Kidney glomerular epithelial cell (primary cell): Measurements from ENCODE around the gene TOX2.

Experiments used
- DNase-seq: peaks from one replicate; lab custom pipeline; 2025; lab: John Stamatoyannopoulos, UW

The TOX2 gene, protein sequence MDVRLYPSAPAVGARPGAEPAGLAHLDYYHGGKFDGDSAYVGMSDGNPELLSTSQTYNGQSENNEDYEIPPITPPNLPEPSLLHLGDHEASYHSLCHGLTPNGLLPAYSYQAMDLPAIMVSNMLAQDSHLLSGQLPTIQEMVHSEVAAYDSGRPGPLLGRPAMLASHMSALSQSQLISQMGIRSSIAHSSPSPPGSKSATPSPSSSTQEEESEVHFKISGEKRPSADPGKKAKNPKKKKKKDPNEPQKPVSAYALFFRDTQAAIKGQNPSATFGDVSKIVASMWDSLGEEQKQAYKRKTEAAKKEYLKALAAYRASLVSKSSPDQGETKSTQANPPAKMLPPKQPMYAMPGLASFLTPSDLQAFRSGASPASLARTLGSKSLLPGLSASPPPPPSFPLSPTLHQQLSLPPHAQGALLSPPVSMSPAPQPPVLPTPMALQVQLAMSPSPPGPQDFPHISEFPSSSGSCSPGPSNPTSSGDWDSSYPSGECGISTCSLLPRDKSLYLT

GRCh38 chr20:43914311-43915210, at the start of gene TOX2:
Gene TOX2, plus strand, starts transcription at chr20:43914852. Its CDS starts 40 bp downstream, at chr20:43914892.
- no peak for DNase-seq

DNA sequence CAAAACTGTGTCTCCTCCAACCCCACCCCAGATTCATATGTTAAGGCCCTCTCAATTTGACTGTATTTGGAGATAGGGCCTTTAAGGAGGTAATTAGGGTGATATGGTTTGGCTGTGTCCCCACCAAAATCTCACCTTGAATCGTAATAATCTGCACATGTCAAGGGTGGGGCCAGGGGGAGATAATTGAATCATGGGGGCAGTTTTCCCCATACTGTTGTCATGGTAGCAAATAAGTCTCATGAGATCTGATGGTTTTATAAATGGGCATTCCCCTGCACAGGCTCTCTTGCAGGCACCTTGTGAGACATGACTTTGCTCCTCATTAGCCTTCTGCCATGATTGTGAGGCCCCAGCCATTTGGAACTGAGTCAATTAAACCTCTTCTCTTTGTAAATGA, 46.6 kb upstream of the TOX2 start:
- no peak for DNase-seq

DNA sequence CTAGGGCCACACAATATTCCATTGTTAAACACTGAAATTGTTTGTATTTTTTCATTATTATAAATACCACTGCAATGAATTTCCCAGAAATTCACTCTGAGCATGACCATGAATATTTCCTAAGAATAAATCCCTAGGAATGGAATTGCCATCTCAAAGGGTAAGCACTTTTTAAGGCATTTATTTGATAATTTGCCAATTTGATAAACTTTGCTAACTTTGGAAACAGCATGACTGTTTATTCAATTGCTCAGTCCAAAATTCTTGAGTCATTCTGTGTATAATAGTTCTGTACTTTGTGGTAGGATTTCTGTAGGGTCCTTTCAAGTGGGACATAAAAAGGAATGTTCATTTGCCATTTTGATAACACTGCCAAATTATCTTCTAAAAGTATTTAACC, 44.2 kb upstream of the TOX2 start:
- DNase-seq: no peak

GRCh38 chr20:43878776-43879175, 35.9 kb upstream of the TOX2 start:
- no peak for DNase-seq

- no peak for DNase-seq
Measured at GRCh38 chr20:43893930-43894329, 20.7 kb upstream of the TOX2 start.

GRCh38 chr20:43894491-43894890, 20.2 kb upstream of the TOX2 start:
- no peak for DNase-seq

DNA sequence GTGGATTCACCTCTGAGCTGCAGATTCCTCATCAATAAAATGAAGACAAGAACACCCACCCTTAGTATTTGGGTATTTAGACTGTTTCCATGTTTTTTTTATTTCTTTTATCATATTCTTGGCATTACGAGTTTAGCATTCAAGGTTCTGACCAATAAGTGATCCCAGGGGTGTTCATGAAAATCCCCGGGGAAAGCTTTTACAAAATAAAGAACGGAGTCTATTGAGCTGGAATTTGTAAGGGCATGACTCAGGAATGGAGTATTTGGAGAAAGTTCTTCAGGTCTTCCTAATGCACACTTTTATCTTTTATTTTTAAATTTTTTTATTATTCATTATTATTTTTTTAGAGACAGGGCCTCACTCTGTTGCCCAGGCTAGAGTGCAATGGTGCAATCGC, 19.4 kb upstream of the TOX2 start:
- no peak for DNase-seq

- DNase-seq: no peak
Measured at GRCh38 chr20:43899274-43900120, 15.2 kb upstream of the TOX2 start.

GRCh38 chr20:43900121-43900466, 14.6 kb upstream of the TOX2 start:
- DNase-seq: no peak

- DNase-seq: no peak
Measured at GRCh38 chr20:43900496-43900895, 14.2 kb upstream of the TOX2 start.

DNA sequence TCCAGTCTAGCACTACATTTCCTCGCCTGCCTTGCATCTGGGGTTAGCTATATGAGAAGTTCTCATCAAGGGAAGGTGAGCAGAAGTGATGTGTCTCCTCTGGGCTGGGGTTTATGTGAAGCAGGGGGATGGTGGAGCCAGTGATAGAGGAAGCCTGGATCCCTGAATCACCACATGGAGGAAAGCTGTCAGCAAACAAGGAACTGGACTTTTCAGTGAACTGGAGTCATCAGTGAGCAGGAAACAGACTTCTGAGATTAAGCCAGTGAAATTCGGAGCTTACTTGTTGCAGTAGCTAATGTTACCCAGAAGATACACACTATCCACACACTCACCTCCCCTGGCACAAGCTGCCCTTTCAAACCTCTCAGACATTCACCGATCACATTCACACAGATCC, 13.4 kb upstream of the TOX2 start:
- DNase-seq: no peak

DNA sequence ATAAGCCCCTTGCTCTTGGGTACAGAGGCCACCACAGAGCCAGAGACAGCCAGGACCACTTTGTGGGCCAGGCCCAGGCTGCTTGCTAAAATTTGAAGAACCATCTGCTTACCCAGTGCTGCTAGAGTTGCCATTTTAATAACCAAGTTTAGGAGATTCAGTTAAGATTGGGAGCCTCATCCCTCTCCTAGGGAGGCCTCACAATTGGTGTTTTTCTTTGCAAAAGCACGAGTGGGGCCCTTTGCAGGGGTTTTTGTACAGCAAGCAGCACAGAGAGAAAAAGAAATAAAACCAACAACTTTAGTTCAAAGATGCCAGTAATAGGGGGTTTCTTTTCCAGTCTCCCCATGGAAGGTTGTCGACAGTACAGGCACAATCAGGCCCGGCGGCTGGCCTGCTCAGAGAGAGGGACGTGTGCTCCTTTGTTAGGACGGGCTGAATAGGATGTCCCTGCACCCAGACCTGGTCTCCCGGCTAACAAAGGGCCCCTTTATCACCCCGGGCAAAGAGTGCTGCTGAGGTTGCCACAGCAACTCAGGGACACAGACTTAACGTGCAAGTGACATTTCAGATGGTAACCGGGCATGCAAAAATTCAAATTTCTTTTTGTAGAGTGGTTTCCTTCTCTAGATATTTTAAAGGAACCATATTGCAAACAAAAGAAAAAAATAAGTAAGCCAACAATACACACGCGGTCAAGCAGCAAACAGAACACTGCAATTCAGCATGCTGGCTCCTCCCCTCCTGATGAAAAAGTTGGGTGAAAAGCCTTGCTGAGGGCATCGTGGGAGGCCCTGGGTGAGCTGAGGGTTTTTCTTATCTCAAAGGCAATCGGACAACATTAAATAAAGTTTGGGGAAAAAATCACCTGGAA, 10.5 kb upstream of the TOX2 start:
- no peak for DNase-seq

DNA sequence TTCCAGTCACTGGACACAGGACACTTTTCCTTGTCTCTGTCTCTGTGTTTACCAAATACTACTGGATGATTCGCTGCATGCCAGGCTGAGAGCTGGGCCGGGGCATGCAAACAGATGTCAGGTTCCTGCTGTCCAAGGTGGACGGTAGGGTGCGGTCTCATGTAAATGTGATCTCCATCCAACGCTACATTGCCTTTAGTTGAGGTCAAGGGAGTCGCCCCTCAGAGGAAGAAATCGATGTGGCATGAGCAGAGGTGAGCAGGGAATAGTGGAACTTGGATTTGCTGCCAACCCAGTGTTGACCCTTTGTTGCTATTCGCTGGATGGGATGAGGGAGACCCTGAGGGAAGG, 9.8 kb upstream of the TOX2 start:
- no peak for DNase-seq

GRCh38 chr20:43906505-43907034, 8.1 kb upstream of the TOX2 start:
- DNase-seq: no peak

GRCh38 chr20:43909211-43909610, 5.4 kb upstream of the TOX2 start:
- no peak for DNase-seq

- DNase-seq: no peak
Measured at GRCh38 chr20:43909720-43910119, 4.9 kb upstream of the TOX2 start.

DNA sequence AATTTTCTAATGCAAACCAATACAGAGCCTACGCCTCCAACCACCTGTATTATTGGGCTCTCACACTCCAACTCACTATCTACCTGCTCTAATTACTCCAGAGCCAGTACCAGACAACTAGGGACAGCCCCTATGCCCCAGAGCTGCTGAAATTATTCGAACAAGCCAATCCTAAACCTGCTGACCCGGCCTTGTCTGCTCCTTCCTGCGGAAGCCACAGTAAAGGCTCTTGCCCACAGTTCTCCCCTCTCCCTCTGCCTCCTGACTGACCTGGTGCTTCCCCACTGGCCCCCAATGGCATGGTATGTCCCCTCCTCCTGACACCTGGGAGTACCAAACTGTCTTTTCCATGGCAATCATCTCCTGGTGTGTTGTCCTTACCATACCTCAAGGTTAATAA, 4.1 kb upstream of the TOX2 start:
- DNase-seq: no peak

GRCh38 chr20:43911066-43911465, 3.6 kb upstream of the TOX2 start:
- DNase-seq: no peak

GRCh38 chr20:43913291-43914025, 1.2 kb upstream of the TOX2 start:
- no peak for DNase-seq
